ENCODE measurements around the gene FZD10. TPM values are rescaled to one million over a fixed set of nuclear protein-coding genes. Genes with fewer than 3 reads are reported as not detected.

The FZD10 gene
- total and polyA plus RNA-seq, 2 of the 8 experiments (the other 6 are each of a cell fraction or from before 2014, with no cell fraction given), result 0.11 to 0.60 TPM

DNA sequence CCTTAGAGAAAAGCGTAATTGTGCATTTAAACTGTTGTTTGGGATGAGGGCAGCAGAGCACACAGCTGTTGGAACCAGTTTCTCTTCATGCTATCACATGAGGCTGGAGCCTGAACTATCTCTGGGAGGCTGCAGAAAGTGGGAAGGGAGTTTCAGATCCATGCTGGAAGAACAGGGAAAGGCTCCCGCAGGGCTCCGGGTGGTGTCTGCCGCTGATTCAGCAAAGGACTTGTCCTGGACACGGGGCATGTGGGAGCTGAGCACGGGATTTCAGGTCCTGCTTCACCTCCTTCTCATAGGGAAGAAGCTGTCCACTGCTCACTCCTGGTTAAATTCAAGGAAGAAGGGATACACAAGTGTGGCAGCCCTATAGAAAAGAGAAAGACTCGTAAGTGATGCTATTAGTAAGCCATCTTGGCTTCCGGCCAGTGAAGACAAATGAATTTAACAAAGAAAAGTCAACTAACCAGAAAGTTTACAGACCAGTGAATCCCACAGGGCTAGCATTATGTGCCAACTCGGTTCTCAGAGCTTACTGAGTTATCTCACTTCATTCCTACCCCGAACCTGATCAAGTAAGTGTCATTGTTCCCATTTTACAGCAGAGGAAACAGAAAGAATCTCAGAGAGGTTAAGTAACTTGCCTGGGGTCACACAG is 6.7 kb upstream of the FZD10 start:
- Histone ChIP-seq H3K79me1 (ENCODE audit: low read depth, low read length) (no peaks in the 10 kb centered on the region), H4K5ac (ENCODE audit: insufficient read length, low read depth, low read length) (no peak overlapping the region), H3K36me3 (ENCODE audit: control insufficient read depth in 2 of 4, insufficient read depth in 4 of 4, low read length in 3 of 4) (no peaks in the 10 kb centered on the region), H3K4me2 (ENCODE audit: insufficient read depth in 1 of 2, low read depth in 2 of 2, low read length in 2 of 2) (no peak overlapping the region), H3K9me3 (ENCODE audit: insufficient read depth in 2 of 2, low read depth in 1 of 2, low read length in 1 of 2) (no peaks in the 10 kb centered on the region), H2BK15ac (ENCODE audit: low read length) (0 out of 2 replicates have a peak overlapping the region, but pooled peaks have one; percentile 40), H3K4ac (replicated peaks; ENCODE audit: insufficient read length, low read depth, low read length) (no peak overlapping the region), H3K23me2 (ENCODE audit: low read depth, low read length) (no peaks in the 10 kb centered on the region), H3K4me3 (ENCODE audit: extremely low read depth in 1 of 4, insufficient read depth in 2 of 4, low read depth in 3 of 4, low read length in 4 of 4) (no peak overlapping the region), H4K8ac (ENCODE audit: extremely low read depth, insufficient read depth, low read length) (no peak overlapping the region), H4K91ac (replicated peaks; ENCODE audit: insufficient read length, low read length) (no peak overlapping the region), H3K27me3 (replicated peaks in 1 of 4; ENCODE audit: control insufficient read depth in 3 of 4, extremely low read depth in 1 of 4, insufficient read depth in 3 of 4, low read length in 3 of 4) (peaks cover 40 to 84% (median 70%) of the 10 kb centered on the region in 4 experiments), H3K4me1 (replicated peaks in 1 of 4; ENCODE audit: control insufficient read depth in 3 of 4, insufficient read depth in 4 of 4, low read length in 3 of 4) (peaks cover 6 to 18% (median 11%) of the 10 kb centered on the region in 4 experiments), H2AK5ac (ENCODE audit: low read depth, low read length) (no peak overlapping the region), H3K9ac (replicated peaks in 1 of 4; ENCODE audit: extremely low read depth in 1 of 4, low read depth in 3 of 4, low read length in 3 of 4) (no peak overlapping the region; a peak in 1 of 7 replicates), H3K27ac (ENCODE audit: low read depth, low read length) (no peak overlapping the region), H2BK120ac (replicated peaks; ENCODE audit: low read depth, low read length) (no peak overlapping the region), H3K23ac (ENCODE audit: insufficient read length) (no peak overlapping the region), H2AFZ (ENCODE audit: low read length) (no peak overlapping the region), H4K20me1 (replicated peaks in 1 of 2; ENCODE audit: control insufficient read depth in 1 of 2, insufficient read depth in 2 of 2, low read length in 2 of 2) (peaks cover 0 to 2% of the 10 kb centered on the region in 2 experiments), H3K14ac (ENCODE audit: insufficient read length) (no peak overlapping the region), H3K18ac (ENCODE audit: extremely low read depth, low read length) (no peak overlapping the region), H2BK12ac (ENCODE audit: low read depth, low read length) (no peak overlapping the region), H2BK20ac (ENCODE audit: low read length) (no peak overlapping the region), H3K56ac (replicated peaks; ENCODE audit: insufficient read length, low read depth, low read length) (no peak overlapping the region), H2BK5ac (ENCODE audit: low read depth, low read length) (no peak overlapping the region), H3K79me2 (ENCODE audit: control insufficient read depth in 1 of 2, insufficient read depth in 2 of 2, low read length in 2 of 2) (no peaks in the 10 kb centered on the region)
- POLR2A ChIA-PET (ENCODE audit: partially characterized antibody), result no interaction called here
- WGBS, 2 experiments (ENCODE audit: extremely low coverage in 1 of 2, insufficient coverage in 1 of 2, insufficient read length in 1 of 2, insufficient replicate concordance in 2 of 2, low coverage in 1 of 2, low lambda C conversion rate in 2 of 2, missing lambda C conversion rate in 1 of 2), result 79% methylated on average over 10 of the region's 10 CpGs; no CpG with 5 or more reads in 1 of the 2 experiments
- no peak for DNase-seq (ENCODE audit: low read depth in 1 of 2, low spot score in 2 of 2)
- TF ChIP-seq KDM1A (IDR thresholded peaks at IDR 0.05; ENCODE audit: borderline replicate concordance, low read length) (peak; percentile 34; the same call in 1 of the 2 replicates), CHD2 (IDR thresholded peaks at IDR 0.05; ENCODE audit: low read length) (no peak), CTBP2 (IDR thresholded peaks at IDR 0.05; ENCODE audit: borderline replicate concordance, insufficient read depth, insufficient read length, low read length) (no peak), POLR2A (IDR thresholded peaks at IDR 0.05; ENCODE audit: control extremely low read depth in 1 of 2, low read depth in 2 of 2, low read length in 2 of 2) (no peak)
- CTCF ChIA-PET (ENCODE audit: partially characterized antibody), result interaction anchor here (0.9 to 2.6 kb wide), 5 partner anchors 11 to 125 kb away, joined by 3 to 8 read pairs (median 4); no protein-coding TSS in a partner anchor
- no peak for FAIRE-seq
